NCI-H446 (cell line): ENCODE results near the gene ARID4A.
"Not testable (repeated sequence)": the region's sequence is repeated elsewhere in the genome, so short reads cannot be mapped to it uniquely, and the experiment has no call there.

Experiments
- DNase-seq, 2 experiments: peaks; one replicate each; lab custom pipeline; 2025; lab: John Stamatoyannopoulos, UW

Gene ARID4A, protein sequence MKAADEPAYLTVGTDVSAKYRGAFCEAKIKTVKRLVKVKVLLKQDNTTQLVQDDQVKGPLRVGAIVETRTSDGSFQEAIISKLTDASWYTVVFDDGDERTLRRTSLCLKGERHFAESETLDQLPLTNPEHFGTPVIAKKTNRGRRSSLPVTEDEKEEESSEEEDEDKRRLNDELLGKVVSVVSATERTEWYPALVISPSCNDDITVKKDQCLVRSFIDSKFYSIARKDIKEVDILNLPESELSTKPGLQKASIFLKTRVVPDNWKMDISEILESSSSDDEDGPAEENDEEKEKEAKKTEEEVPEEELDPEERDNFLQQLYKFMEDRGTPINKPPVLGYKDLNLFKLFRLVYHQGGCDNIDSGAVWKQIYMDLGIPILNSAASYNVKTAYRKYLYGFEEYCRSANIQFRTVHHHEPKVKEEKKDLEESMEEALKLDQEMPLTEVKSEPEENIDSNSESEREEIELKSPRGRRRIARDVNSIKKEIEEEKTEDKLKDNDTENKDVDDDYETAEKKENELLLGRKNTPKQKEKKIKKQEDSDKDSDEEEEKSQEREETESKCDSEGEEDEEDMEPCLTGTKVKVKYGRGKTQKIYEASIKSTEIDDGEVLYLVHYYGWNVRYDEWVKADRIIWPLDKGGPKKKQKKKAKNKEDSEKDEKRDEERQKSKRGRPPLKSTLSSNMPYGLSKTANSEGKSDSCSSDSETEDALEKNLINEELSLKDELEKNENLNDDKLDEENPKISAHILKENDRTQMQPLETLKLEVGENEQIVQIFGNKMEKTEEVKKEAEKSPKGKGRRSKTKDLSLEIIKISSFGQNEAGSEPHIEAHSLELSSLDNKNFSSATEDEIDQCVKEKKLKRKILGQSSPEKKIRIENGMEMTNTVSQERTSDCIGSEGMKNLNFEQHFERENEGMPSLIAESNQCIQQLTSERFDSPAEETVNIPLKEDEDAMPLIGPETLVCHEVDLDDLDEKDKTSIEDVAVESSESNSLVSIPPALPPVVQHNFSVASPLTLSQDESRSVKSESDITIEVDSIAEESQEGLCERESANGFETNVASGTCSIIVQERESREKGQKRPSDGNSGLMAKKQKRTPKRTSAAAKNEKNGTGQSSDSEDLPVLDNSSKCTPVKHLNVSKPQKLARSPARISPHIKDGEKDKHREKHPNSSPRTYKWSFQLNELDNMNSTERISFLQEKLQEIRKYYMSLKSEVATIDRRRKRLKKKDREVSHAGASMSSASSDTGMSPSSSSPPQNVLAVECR

DNA sequence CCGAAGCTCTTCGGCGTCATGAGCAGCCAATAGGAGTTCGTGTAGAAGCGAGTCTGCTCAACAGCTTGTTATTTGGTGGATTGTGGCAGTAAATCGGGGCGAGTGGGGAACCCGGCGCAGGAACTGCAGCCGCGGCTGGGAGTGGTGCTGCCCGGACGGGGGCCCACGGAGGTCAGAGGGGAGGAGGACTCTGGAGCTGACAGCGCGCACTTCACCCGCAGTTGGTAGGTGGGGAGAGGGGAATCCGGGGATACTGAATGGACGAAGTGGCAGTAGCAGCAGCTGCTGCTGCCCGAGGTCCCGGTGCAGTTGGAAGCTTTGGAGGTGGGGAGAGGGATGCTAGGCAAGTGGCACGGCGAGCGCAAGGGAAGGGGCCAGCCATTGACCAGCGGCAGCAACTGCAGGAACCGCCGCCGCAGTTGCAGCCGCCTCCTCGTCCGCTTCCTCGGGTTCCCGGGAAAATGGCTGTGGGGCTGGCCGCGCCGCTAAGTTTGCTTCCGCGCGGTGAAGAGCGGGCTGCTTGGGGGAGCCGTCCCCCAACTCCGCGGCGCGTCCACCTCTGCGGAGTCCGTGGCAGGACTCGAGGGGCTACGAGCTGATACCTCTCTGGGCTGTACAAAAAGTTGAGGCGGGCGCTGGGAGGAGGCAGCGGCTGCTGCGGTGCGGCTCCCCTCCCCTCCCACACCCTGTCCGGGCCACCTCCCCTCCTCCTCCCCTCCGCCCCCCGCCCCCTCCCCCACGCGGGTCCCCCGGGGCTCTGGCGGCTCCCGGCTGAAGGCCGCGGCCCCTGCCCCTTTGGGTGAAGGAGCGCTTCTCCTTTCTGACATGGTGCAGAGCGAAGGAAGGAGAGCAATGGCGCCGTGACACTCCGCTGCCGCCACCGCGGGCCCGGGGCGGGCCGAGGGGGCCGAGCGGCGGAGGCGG is at the start of gene ARID4A:
ARID4A (plus strand) TSS at position 79 of the 924 bp plus-strand sequence. CDS start 1,300 bp downstream, outside the sequence.
- DNase-seq: peak in 1 of 2 experiments; percentile 4

DNA sequence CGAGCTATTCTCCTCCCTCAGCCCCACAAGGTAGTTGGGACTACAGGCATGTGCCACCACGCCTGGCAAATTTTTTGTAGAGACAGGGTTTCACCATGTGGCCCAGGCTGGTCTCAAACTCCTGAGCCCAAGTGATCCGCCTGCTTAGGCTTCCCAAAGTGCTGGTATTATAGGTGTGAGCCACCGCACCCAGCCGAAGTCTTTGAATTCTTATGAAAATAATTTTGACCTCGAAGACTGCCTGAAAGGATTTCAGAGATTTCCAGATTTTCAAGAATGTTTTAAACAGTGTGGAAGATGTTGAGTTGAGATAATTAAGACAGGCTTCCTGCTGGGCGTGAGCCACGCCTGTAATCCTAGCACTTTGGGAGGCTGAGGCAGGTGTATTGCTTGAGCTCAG is 48.7 kb upstream of the ARID4A start:
- DNase-seq: no peak

DNA sequence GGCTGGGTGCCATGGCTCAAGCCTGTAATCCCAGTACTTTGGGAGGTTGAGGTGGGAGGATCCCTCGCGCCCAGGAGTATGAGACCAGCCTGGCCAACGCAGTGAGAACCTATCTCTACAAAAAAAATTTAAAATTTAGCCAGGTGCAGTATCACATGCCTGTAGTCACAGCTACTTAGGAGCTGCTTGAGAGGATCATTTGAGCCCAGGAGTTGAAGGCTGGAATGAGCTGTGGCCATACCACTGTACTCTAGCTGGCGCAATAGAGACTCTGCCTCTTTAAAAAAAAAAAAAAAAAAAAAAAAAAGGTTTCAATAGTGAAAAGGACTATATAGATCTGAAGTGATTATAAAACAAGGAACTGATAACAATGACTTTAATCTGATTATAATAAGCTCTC is 40.2 kb upstream of the ARID4A start:
- DNase-seq: no peak

DNA sequence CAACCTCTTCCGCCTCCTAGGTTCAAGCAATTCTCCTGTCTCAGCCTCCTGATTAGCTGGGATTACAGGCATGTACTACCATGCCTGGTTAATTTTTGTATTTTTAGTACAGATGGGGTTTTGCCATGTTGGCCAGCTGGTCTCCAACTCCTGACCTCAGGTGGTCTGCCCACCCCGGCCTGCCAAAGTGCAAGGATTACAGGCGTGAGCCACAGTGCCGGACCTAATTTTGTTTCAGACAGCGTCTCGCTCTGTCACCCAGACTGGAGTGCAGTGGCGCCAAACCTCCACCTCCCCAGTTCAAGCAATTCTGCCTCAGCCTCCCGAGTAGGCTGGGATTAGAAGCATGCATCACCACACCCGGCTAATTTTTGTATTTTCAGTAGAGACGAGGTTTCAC is 36.4 kb upstream of the ARID4A start:
- DNase-seq: not testable (repeated sequence)

DNA sequence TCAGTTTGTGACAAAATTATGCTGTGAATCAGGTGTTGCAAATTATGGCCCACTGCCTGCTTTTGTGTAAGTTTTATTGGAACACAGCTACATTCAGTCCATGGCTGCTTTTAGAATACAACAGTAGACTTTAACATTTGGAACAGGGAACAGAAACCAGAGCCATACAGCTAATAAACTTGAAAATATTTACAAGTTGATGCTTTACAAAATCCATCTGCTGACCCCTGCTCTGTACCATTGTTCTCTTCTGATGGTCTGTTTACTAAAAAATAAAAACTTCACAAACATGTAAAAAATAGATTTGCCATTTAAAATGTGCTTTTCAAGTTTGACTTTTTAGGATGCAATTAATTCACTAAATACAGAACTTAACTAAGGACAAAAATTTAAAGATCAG is 33.0 kb upstream of the ARID4A start:
- DNase-seq: no peak

DNA sequence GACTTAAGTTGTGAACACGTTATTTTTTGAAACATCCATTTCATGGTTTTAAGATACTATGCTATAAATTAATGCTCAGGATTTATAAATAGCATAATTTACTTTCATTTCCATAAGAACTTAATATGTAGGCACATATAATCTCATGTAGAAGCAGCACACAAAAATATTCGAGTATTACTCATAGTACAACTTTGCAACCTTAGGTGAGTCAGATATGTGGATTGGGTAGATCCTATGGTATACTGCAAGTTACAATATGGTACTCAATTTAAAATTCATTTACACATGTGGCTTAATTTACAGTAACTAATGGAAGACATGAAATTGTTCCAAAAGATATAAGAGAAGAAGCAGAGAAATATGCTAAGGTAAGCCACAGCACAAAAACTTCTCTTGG is 27.7 kb upstream of the ARID4A start:
- DNase-seq: no peak

DNA sequence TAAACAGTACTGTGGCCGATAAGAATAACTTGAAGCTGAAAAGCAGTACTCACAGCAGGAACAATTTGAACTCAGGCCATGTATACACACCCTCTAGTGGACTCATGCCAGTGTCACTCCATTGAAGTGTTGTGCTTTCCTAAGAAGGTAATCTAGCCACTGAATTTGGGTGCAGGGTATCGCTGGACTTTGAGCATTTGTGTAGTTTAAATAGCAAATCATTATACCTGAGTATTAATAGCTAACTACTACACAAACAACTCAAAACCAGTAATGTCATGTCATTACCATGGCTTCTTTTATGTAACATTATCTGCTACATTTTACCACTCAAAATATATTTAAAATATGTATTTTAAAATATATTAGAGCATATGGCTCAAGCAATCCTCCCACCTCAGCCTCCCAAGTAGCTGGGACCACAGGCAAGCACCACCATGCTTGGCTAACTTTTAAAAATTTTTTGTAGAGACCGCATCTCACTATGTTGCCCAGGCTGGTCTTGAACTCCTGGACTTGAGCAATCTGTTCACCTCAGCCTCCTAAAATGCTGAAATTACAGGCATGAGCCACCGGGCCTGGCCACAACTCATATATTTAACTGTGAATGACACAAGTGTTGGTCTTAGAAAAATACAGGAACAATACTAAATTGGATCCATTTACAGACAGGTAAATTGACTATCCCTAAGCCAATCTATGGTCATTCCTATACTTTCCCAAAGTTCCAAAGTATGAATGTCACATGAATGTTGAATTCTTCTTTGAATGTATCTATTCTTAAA is 25.6 kb upstream of the ARID4A start:
- DNase-seq: peak in 1 of 2 experiments; percentile 17

DNA sequence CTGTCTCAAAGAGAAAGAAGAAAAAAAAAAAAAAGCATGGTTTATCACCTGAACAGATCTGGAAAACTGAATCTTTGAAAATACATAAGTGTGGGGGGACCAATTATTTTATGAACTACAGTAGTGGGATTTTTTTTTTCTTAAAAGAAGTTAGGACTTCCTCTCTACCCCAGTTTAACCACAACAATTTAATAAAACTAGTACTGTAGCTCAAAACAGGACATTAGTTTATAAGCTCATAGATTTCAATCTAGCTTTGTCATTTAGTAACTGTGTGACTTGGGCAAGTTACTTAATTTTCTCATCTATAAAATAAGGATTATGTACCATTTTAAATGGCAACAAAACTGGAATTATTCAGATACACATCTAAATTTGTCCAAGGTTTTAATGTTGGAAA is 23.5 kb upstream of the ARID4A start:
- DNase-seq: no peak

DNA sequence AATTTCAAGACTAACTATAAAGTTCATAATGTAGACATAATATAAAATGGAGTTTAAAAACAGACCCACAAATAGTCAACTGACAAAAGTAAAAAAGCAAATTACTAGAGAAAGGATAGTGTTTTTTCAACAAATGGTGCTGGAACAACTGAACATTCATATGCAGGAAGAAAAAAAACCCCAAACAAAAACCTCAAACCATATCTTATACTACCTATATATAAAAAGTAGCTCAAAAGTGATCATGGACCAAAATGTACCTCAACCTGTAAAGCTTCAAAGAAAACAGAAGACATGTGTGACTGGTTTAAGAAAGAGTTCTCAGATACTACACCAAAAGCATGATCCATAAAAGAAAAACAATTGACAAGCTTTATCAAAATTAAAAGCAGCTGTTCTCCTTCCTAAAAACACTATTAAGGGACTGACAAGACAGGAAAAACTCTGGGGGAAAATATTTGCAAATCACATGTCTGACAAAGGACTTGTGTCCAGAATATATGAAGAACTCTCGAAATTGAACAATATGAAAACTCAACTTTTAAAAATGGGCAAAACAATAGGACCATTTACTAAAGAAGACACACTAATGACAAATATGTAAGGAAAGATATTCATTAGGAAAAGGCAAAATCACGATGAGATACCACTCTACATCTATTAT is 22.7 kb upstream of the ARID4A start:
- DNase-seq: no peak

DNA sequence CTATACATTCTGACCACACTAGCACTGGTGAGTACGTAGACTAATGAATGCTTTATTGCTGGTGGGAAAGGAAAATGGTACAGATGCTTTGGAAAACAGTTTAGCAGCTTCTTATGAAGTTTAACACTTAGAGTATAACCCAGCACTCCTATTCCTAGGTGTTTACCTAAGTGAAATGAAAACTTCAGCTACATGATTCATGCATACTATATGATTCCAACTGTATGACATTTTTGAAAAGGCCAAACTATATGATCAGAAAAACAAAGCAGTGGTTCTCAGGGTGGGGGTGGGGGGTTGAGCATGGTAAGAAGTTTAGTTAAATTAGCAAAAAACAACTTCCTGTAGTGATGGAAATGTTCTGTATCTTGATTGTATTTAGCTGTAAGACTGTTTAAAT is 22.1 kb upstream of the ARID4A start:
- no peak for DNase-seq

DNA sequence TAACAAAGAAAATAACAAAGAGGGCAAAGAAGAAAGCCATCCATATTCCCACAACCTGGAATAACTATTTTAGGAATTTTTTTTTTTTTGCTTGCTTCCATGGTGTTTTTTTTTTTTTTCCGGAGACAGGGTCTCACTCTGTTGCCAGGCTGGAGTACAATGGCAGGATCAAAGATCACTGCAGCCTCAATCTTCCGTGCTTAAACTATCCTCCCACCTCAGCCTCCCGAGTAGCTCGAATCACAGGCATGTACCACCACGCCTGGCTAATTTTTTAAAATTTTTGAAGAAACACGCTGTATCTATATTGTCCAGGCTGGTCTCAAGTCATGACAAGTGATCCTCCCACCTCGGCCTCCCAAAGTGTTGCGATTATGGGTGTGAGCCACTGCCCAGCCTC is 20.2 kb upstream of the ARID4A start:
- DNase-seq: no peak

DNA sequence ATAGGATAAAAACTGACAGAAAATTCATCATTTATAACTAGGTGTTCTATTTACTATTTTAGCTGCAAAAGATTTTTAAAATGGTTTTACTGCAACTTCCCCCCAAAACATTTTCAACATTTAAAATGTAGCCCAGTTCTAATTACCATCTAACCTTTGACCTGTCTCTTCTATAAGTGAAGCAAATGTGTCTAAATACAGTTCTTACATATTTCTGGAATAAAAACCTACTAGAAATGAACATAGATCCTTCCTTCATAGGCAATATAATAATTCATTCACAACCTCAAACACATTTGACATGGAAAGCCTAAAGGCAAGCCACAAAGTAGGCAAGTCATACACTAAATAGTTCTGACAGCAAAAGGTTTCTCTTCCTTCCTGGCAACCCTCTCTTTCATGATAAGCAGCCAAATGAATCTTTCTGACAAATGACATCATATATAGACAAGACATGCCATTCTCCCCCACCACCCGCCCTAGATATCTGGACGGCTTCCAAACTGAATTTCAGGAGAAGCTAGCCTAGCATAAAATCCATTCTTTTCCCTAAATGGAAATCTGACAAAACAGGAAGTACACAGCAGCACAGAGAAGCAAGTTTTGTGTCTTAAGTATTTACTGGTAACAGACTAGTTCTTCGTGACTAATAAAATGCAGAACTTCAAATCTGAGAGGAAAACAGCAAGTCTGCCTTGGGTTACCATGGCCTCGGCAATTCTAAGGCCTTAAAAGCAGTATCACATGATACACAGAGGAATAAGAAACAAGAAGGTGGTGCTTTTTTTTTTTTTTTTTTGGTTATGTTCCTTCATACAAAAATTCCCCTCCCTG is 17.2 kb upstream of the ARID4A start:
- peak in 1 of 2 experiments; percentile 33 for DNase-seq

DNA sequence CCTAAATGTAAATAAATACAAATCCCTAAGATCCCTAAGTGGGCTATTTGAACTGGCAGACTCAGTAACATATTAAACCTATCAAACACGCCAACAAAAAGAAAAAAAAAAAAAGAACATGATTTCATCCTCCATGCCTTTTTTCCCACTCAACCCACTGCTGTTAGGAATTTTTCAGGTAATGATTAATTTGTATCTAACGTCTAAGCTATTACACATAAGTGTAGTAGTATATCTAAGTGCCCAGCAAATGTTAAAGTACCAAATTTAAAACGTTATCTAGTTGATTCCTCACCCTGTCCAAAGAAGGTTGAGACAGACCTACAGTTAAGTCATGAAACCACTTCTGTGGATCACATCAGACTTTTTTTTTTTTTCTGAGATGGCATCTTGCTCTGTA is 16.4 kb upstream of the ARID4A start:
- DNase-seq: no peak

DNA sequence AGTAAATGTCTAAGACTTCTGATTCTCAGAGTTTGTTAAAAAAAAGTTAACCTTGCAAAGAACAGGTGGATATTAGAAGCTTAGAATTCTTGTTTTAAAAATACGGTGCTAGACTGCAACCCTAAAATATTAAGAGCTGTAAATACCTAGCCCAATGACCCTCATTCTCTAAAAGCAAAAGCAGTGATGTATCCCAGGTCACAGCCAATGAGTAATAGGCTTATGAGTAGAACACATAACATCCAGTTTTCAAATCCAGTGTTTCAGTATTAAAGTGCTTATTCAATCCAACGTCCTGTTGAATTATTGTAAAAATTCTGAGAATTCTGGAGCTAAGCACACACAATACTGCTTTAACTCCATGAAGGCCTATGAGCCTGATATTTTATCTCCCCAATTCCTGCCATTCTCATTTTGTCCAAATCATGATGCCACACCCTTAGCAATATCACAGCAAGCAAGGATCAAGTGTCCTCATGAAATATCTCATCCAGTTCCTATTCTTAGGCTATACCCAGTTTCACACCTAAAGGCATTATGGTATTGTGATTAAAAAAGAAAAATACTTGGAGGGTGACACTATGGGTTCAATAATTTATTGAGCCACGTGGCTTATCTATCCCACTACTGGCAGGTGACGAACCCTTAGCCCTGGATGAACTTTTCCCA is 15.3 kb upstream of the ARID4A start:
- DNase-seq: no peak

DNA sequence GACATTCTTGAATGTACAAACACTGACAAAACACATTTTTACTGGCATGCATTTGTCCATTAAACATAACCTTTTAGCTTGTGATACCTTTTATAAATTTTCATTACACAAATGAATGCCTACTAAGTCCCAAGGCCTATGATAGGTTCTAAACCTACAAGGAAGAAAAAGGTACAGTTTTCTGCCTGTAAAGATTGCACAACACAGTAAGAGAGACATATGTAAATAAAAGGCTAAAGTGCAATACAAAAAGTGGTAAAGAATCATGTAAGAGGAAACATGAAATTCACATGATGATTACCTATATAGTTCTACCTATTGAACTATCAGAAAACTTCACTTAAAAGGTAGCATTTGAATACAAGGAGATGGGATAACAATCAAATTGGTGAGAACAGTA is 14.6 kb upstream of the ARID4A start:
- DNase-seq: no peak

DNA sequence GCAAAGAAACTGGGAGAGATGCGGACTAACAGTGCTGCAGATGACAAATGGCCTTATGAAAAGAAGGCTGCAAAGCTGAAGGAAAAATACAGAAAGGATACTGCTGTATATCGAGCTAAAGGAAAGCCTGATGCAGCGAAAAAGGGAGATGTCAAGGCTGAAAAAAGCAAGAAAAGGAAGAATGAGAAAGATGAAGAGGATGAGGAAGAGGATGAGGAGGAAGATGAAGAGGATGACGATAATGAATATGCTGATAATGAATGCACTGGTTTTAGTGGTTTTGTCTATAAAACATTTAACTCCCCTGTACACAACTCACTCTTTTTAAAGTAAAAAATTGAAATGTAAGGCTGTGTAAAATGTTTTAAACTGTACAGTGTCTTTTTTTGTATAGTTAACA is 13.2 kb upstream of the ARID4A start:
- DNase-seq: no peak

DNA sequence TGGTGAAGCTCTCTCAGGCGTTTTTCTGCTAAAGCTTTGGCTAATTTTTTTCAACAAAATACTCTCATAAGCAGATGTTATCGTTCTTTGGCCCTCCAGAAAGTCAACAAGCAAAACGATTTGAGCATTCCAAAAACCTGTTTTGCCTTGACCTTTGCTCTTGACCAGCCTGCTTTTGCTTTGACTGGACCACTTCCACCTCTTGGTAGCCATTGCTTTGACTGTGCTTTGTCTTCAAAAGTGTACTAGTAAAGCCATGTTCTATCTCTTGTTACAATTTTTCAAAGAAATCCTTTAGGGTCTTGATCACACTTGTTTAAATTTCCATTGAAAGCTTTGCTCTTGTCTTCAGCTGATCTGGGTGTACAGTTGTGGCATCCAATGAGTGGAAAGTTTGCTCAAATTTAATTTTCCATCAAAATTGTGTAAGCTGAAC is 10.7 kb upstream of the ARID4A start:
- no peak for DNase-seq

DNA sequence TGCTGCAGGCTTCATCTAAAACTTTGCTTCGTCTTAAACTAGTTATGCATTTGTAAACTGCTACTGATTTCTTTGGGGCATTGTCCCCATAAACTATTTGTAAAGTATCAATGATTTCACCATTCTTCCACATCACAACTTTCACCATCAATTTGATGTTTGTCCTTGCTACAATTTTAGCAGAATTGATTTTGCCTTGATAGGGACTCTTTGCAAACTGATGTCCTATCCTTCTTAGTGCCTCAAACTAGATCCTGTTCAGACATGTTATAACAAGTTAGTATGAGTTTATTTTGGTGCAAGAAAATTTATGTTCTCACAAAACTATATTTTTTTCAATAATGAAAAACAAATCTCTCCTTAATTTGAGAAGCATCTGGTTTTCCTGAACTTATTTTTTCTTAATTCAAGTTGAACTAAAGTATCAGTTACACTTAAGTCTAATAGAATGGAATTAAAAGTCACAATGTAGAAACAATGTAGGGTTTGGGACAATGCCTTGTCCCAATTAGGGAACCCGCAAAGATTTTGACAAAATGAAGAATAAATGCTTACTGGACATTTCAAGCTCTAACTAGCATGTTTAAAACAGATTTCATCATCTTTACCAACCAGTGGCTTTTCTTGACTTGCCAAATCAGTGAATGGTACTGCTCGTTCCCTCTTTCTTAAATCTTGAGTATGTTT is 10.1 kb upstream of the ARID4A start:
- DNase-seq: no peak
